ENCODE measurements around the gene SMYD3.
"Not testable (repeated sequence)": the region's sequence is repeated elsewhere in the genome, so short reads cannot be mapped to it uniquely, and the experiment has no call there.

SMYD3 gene

DNA sequence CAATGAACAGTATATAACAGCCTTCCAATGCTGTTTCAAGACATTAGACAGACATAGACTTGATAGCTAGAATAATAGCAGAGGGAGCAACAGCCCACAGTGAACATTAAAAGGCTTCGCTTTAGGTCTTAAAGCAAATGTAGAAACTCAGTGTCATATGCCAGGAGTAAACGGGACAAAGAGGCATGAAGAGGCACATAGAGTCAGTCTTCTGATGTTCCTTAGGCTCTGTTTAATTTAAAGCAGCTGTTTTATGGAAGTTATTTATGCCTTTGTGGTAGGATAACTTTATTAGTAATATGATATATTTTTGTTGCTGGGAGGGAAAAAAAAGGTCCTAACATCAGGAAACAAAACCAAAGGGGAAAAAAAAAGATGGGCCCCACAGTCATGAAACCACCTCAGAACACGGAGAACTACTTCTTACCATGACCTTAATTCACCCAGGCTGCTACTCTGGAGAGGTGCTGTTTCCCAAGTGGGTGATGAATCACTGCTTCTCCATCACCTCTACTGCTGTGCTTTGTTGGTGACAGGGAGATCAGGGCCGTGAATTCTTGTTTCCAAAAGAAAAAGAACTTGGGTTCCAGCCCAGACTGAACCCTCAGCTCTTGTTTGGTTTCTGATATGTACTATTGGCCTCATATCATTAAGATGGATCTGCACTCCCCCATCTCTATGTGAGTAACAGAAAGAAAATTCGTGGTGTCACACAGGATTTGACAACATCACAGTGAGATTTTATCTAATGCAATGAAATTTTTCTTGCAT lies 735.4 kb downstream of the SMYD3 start:
- DNase-seq (ENCODE audit: low read depth in 2 of 2), result peak; percentile 100

DNA sequence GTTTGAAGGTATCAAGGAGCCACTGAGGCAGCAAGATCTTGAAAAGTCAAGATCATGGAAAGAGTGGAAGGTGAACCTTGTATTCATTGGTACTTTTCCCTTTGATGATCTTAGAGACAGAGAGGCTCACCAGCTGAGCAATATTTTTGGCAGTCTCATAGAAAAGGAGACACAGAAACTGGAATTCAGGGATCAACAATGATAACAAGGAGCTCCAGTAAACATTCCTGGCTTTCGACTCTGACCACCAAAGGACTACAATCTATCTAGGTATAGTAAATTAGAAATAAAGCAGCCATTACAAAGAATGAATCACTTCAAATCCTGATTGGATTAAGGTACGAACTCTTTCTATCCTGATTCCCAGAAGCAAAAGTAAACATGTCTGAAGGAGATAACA lies 736.9 kb downstream of the SMYD3 start:
- DNase-seq (ENCODE audit: low read depth in 2 of 2), result no peak

DNA sequence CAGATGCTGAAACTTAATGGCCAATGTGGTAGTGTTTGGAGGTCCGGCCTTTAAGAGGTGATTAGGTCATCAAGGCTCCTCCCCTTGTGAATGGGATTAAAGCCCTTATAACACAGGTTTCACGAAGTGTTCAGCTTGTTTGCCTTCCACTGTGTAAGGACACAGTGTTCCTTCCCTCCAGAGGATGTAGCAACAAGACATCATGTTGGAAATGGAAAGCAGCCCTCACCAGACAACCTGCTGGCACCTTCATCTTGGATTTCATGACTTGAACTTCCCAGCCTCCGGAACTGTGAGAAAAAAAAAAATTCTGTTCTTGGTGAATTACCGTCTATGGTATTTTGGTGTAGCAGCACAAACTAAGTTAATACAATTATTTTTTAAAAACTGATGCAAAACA lies 738.5 kb downstream of the SMYD3 start:
- DNase-seq (ENCODE audit: low read depth in 2 of 2), result no peak

DNA sequence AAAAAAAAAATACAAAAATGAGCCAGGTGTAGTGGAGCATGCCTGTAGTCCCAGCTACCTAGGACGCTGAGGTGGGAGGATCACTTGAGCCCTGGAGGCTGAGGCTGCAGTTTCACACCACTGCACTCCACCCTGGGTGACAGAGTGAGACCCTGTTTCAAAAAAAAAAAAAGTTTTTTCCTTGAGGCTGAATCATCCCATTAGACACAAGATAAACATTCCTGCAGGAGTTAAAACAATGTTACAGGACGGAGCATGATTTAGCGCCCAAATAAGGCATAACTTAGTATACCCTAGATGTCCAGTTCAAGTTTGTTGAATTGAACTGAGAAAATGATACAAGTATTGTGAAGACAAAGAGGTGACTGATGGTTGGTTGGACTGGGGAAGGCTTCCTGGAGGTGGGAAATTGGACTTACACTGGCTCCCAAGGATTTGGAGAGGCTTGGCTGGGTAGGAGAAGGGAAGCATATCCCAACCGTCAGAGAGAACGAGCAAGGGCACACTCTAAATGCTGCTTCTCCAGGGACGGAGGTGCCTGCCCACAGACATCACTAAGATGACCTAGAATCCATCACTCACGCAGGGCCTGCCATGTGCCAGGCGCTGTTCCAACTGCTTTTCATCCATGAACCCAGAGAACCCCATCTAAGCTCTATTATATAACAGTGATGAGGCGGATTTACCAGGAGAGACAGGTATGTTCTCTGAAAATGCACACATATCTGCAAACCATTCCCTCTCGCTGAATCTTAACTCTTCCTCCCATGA lies 741.7 kb downstream of the SMYD3 start:
- DNase-seq (ENCODE audit: low read depth in 2 of 2), result peak; percentile 63 to 71

DNA sequence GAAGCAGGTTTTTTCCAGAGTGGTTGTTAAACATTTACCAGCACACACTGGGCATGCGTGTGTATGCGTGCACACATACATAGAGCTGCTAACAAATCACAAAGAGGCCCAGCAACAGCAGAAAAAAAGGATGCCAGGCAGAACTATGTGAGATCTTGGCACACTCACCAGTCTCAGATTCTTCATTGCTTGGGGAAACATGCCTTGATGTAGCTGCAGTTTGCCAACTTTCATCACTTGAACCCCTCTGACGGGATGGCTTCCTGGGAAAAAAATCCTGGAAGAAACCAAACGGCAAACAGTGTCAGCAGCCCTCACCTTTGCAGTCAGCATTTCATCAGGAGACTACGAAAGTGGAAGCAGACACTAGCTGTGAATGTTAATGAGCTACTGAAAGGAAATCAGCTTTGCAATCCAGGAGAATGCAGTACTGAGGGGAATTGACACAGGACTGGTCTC lies 743.2 kb downstream of the SMYD3 start:
- DNase-seq (ENCODE audit: low read depth in 2 of 2), result no peak

DNA sequence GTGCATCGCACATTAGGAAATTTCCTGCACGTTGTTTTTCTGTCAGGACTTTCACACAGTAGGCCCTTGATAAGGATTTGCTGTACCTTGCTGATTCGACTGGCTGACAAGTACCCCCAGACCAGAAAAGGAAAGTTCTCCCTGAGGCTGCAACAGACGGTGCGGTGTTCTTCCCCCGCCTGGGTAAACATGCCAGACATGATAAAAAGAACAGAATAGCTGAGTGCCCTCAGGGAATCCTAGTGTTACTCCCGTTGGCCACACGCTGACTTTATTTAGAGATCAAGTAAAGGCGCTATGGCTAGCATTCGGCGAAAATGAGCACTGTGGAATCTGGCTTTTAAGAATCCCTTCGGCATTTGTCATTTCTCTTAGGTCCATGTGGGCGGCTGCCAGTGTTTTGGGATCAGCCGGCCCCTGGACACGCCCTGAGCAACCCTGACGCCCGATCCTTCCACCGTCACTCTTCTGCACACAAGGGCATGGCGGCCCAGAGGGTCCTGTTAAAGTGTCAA lies 744.6 kb downstream of the SMYD3 start:
- DNase-seq (ENCODE audit: low read depth in 2 of 2), result no peak

DNA sequence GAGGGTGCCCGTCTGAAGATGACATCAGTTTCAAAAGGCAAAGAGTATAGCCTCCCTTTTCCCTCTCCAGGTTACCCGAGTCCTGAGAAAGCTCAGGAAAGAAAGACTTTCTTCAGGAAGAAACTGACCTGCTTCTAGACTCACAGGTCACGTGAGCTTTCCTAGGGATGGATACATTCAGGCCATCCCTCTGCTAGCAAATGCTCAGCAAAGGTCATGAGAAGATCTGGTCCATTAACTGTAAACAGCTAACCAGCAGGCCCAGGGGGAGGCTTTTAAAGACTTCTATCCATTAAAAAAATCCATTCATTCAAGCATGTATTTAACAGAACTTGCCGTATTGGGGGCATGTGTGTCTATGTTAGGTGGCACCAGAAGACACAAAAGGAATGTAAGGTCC lies 746.8 kb downstream of the SMYD3 start:
- no peak for DNase-seq (ENCODE audit: low read depth in 2 of 2)

DNA sequence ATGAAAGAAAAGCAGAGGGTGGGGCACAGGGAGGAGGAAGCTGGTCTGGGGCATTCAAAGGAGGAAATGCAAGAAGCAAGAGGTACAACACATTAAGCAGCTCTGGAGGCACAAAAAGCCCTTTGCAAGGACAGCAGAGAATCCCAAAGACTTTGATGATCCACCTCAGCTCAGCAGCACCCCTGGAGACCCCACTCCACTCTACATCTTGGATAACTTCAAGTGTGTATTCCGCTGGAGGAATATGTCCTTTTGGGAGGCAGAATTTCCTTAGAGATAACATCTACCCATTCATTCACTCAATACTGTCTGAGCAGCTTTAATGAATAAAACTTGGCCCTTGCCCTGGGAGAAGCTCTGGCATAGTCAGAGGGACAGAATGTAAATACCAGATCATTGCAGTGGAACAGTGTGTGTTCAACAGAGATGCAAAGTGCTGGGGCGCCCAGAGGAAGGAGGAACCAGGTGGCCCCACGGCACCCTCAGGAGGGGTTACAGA lies 752.6 kb downstream of the SMYD3 start:
- no peak for DNase-seq (ENCODE audit: low read depth in 2 of 2)

DNA sequence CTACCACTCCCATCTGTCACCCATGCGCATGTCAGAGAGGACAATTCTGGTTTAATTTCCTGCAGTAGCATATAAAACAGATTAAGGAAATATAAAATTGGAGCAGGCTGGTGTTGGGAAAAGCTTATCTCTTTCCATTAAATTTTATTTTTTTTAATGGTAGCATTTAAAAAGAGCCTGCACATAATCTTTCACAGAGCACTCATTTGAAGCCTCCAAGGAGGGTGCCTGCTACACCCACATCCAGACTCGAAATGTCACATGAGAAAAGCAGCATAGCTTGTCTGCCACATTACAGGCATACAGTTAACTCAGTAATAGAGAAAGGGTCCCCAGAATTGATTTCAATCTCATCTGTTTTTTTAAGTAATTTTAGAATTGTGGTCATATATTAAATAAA lies 753.3 kb downstream of the SMYD3 start:
- no peak for DNase-seq (ENCODE audit: low read depth in 2 of 2)

DNA sequence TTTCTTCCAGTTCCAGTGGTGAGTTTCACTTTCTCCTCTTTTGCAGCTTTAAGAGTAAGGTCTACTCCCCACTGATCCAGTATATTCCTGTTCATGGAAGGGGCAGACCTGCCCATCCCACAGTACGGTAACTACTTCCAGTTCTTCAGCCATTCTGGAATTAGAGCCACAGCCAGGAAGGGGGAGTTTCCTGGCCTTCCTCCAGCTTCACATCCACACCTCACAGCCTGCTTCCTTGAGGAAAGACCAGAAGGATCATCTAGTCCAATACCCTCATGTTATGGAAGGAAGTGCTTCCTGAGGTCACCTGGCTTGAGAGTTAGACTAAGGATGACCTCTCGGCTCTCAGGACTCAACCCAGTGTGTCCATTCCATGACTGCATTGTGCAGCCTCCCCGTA lies 754.5 kb downstream of the SMYD3 start:
- DNase-seq (ENCODE audit: low read depth in 2 of 2), result no peak

DNA sequence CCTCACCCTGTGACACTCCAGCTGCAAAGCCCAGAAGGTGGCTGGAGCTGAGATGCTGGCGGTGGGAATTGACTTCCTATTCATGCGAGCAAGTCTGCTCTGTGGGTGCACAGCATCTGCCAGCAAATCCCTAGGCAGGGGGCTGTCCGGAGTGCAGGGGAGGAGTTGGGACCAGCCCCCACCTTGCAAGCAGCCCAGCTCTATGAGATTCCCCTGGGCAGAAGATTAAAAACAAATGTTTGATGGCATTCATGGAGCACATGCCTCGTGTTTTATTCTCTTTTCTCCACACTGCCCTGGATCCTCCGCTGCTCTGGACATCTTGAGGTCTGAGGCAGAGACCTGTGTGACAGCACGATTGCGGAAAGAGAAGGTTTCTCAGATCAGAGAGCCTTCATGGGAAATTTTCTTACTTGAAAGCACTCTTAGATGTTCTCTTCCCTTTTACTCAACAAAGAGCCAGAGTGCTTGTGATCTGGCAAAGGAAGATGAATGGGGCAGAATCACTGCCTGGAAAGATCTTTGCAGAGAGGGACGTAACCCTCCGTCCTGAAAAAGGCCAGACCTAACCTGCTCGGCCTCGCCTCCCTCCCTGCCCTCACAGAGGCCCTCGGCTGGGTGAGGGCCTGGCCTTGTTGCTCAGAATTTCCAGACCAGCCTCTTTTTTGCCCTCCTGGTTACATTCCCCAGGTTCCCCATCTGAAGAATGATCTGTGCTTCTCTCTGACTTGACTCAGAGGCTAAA lies 755.2 kb downstream of the SMYD3 start:
- peak; percentile 77 to 81 for DNase-seq (ENCODE audit: low read depth in 2 of 2)

DNA sequence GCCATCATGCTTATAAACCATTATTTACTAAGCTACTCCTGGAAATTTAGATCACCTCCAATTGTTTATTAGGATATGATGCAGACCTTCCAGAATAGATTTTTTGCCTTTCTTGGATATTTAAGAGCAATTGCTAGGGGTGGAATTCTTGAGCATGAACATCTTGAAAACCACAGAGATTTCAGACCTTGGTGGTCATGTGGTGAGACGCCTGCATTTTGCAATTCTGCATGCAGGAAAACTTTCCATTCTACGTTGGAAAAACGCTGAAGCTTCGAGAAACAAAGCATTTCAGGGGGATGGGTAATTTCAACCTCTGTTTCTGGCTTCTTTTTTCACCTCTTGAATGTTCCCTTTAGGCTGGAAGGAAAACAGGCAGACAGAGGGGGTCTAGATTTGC lies 756.0 kb downstream of the SMYD3 start:
- peak; percentile 86 for DNase-seq (ENCODE audit: low read depth in 2 of 2)

DNA sequence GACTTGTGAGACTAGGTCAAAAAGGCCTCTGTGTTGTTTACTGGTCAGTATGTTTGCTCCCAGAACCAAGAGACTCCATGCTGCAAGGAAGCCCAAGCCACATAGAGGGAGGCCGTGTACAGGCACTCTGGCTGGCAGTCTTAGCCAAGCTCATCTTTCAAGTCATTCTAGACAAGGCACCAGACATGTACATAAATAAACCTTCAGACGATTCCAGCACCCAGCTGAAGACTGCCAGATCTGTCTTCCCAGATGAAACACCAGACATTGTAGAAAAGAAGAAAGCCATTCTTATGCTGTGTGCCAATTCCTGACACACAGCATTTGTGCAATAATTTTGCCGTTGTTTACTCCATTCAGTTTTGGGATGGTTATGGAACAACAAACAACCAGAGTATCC lies 756.8 kb downstream of the SMYD3 start:
- DNase-seq (ENCODE audit: low read depth in 2 of 2), result no peak

DNA sequence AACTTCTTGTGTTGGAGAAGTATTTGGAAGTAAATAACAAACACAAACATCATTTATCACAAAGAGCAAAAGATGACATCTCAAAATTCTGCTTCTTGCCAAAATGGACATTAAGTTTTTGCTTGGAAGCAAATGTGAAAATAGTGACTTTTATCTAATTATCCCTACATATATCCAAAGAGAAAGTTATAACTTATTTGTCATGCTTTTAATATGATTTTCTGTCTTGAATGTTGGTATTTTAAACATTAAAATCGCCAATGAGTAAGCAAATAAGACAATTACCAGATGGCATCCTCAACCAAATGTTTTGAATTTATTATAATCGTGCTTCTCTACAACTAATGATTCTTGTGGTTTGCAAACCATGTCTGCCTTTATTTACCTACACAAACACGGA lies 758.0 kb downstream of the SMYD3 start:
- DNase-seq (ENCODE audit: low read depth in 2 of 2), result no peak

DNA sequence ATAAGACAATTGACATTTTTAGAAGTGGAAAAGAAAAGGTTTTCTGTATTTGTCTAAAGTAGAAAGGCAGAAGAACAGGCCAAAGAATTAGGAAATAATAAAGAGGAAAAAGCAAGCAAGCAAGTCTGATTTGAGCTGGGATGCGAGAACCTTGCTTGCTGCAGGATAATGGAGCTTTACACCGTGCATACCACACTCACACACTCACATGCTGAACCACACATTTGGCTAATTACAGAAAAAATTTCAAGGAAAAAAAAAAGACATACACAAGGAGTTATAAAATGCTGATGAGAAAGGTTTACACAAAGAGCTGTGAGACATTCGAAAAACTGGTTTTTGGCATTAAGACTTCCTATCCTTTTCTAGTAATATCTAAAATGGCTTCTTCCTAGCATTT lies 758.4 kb downstream of the SMYD3 start:
- no peak for DNase-seq (ENCODE audit: low read depth in 2 of 2)

DNA sequence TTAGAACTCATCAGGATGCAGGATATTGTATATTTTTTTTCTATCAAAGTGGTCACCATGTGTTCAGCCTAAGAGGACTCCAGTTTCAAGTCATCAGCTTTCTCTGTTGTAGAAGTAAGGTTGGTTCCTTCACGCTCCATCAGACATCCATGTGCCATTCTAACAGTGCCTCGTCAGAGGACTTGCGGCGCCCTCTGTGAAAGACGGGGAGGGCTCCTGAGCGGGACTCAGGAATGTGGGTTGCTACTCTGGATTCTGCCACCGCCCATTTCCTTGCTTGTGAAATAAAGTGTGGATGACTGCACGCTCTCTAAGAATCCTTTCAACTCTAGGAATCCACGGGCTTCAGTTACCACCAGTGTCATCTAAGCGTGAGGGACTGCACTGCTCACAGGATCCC lies 758.8 kb downstream of the SMYD3 start:
- DNase-seq (ENCODE audit: low read depth in 2 of 2), result no peak

DNA sequence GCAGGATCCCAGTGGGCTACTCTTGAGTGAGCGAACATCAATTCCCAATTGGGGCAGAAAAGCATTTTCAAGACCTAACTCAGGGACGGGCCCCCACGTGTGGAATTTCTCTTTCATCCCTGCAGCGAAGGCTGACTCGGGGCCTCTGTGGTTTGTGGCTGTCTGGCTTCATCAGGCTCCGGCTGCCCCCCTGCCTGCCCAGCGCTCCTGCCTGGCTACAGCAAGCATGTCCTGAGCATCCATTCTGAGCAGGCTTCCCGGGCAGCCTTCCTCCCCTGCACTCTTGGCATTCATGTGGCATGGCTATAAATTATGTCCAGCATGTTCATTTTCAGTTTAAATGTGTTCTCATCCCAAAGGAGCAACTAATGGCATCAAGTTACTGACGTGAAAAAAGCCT lies 764.2 kb downstream of the SMYD3 start:
- peak; percentile 64 to 66 for DNase-seq (ENCODE audit: low read depth in 2 of 2)

DNA sequence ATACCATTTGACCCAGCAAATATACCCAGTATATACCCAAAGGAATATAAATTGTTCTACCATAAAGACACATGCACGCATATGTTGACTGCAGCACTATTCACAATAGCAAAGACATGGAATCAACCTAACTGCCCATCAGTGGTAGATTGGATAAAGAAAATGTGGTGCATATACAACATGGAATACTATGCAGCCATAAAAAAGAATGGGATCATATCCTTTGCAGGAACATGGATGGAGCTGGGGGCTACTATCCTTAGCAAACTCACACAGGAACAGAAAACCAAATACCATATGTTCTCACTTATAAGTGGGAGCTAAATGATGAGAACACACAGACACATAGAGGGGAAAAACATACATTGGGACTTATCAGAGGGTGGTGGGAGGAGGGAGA lies 766.7 kb downstream of the SMYD3 start:
- DNase-seq (ENCODE audit: low read depth in 2 of 2), result not testable (repeated sequence)

DNA sequence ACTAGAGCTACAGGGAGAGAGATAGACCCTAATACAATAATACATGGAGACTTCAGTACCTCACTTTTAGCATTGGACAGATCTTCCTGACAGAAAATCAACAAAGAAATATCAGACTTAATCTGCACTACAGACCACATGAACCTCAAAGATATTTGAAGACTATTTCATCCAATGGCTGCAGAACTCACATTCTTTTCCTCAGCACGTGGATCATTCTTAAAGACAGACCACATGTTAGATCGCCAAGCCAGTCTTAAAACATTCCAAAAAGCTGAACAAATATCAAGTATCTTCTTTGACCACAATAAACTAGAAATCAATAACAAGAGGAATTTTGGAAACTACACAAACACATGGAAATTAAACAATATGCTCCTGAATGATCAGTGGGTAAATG lies 776.3 kb downstream of the SMYD3 start:
- no peak for DNase-seq (ENCODE audit: low read depth in 2 of 2)

DNA sequence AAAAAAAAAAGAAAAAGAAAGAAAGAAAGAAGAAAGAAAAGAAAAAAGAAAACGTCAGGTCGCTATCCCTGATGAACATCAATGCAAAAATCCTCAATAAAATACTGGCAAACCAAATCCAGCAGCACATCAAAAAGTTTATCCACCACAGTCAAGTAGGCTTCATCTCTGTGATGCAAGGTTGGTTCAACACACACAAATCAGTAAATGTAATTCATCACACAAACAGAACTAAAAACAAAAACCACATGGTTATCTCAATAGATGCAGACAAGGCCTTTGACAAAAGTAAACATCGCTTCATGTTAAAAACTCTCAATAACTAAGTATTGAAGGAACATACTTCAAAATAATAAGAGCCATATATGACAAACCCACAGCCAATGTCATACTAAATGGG lies 779.0 kb downstream of the SMYD3 start:
- not testable (repeated sequence) for DNase-seq (ENCODE audit: low read depth in 2 of 2)

DNA sequence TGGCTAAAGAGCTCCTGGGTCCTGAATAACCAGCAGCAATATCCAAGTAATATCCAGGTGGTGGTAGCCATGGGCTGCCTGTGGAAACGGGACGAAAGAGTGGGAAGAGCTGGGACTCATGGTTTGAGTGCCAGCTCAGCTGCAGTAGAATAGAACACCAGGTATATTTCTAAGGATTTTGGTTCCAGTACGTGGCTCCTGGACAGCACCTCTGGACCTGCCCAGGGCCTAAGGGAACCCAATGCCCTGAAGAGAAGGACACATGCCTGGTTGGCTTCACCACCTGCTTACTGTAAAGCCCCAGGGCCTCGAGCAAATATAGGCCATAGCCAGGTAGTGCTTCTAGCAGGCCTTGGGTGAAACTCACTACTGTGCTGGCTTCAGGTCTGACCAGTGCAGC lies 785.6 kb downstream of the SMYD3 start:
- DNase-seq (ENCODE audit: low read depth in 2 of 2), result no peak

DNA sequence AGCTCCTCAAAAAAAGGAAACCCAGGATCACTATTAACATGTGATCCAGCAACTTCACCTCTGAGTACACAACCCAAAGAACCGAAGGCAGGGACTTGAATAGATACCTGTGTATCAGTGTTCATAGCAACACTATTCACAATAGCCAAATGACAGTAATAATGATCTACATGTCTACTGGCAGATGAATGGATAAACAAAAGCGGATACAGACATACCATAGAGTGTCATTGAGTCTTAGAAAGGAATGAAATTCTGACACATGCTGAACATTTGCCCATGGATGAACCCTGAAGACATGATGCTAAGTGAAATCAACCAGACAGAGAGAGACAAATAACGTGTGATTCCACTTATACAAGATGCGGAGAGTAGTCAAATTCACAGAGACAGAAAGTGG lies 788.1 kb downstream of the SMYD3 start:
- DNase-seq (ENCODE audit: low read depth in 2 of 2), result no peak
